ENCODE results near the gene ELP4. TPM values are rescaled to one million over a fixed set of nuclear protein-coding genes. Genes with fewer than 3 reads are reported as not detected.

ELP4 gene
- total RNA-seq, 5 donors from 2014 or later (not counting 1 experiment from before 2014, with no cell fraction given), result 15.9 to 22.2 (median 17.2) TPM

DNA sequence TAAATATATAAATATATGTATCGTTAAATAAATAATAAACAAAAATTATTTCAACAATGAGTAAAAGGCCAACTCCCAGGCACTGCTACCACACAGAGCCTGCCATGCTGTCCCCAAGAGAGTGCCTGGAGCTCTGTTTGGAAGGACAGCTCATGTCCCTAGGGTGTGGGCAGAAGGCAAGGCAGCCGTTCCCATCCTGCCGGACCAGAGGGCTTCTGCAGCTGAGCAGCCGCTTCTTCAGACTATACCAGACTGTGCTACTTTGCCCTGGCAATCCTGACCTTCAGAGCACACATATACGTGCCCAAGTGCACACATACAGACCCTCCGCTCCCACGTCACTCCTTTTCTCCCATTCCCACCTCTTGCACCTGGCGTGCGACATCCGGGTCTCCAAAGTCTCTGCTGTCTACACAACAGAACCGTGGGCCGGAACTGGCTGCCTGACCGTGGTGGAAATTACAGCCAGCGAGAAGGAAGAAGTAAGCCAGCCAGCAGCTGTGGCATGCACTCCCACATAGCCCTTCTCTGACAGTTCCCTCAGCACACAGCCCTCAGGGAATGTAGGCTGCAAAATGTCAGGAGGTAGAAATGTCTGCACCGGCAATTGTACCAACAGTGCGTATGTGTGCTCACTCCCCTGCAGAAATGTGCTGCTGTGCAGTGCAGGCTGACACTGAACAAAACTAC, 277.6 kb downstream of the ELP4 start:
- ChIA-PET CTCF (no interaction called here), POLR2A (no interaction called here)
- no peaks in the 10 kb centered on the region for H3K9me3 ChIP-seq
- no peak overlapping the region for H3K27ac ChIP-seq (ENCODE audit: low read length)
- H3K27me3 Mint-ChIP-seq, result peaks cover 6 to 10% of the 10 kb centered on the region in 2 donors
- no peak overlapping the region for H3K27ac Mint-ChIP-seq
- H3K4me3 Mint-ChIP-seq, result no peak overlapping the region
- no peaks in the 10 kb centered on the region for H3K4me1 Mint-ChIP-seq
- H3K4me3 ChIP-seq (ENCODE audit: control insufficient read depth in 1 of 2, extremely low read depth in 1 of 2, low read length in 1 of 2), result no peak overlapping the region
- H3K36me3 Mint-ChIP-seq, result peaks cover 28% of the 10 kb centered on the region
- DNase-seq (no peak), ATAC-seq (replicated peaks in 1 of 4) (no peak)
- H3K36me3 ChIP-seq (ENCODE audit: control insufficient read depth in 2 of 2, extremely low read depth in 1 of 2, insufficient read depth in 1 of 2, low read length in 1 of 2), result no peaks in the 10 kb centered on the region
- no peaks in the 10 kb centered on the region for H3K9me3 Mint-ChIP-seq
- peaks cover 3% of the 10 kb centered on the region in 2 experiments for H3K27me3 ChIP-seq (replicated peaks in 1 of 2; ENCODE audit: control insufficient read depth in 2 of 2, extremely low read depth in 1 of 2, insufficient read depth in 2 of 2, low read length in 1 of 2)
- WGBS (ENCODE audit: insufficient coverage), result 97% methylated on average over 11 of the region's 16 CpGs
- no peaks in the 10 kb centered on the region for H3K4me1 ChIP-seq (ENCODE audit: control insufficient read depth in 1 of 2, extremely low read depth in 1 of 2, insufficient read depth in 2 of 2, low read length in 2 of 2)

DNA sequence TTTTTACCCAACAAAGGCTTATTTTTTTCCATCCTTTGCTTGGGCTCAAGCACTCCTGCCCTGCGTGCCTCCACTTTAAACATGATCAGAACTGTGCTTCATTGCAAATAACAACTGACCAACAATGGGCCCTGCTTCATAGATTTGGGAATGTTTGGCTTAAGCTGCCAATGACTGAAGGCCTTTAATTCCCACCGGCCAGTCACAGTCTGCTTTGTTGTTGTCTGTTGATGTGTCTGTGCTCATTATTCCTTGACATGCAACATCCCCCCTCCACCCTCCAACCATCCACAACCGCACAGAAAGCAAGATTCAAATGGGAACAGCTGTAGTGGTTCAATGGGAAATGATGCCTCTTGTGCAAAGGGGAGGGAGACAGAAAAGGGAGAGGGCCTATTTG, 278.5 kb downstream of the ELP4 start:
- DNase-seq, result no peak
- Mint-ChIP-seq H3K9me3 (no peaks in the 10 kb centered on the region), H3K4me3 (no peak overlapping the region), H3K36me3 (peaks cover 19% of the 10 kb centered on the region), H3K27me3 (peaks cover 11 to 18% of the 10 kb centered on the region in 2 donors), H3K4me1 (no peaks in the 10 kb centered on the region), H3K27ac (no peak overlapping the region)
- H3K27me3 ChIP-seq (replicated peaks in 1 of 2; ENCODE audit: control insufficient read depth in 2 of 2, extremely low read depth in 1 of 2, insufficient read depth in 2 of 2, low read length in 1 of 2), result peaks cover 3% of the 10 kb centered on the region in 2 experiments
- POLR2A ChIA-PET, result no interaction called here
- no peak overlapping the region for H3K4me3 ChIP-seq (ENCODE audit: control insufficient read depth in 1 of 2, extremely low read depth in 1 of 2, low read length in 1 of 2)
- no peak overlapping the region for H3K27ac ChIP-seq (ENCODE audit: low read length)
- no peak for ATAC-seq (replicated peaks in 1 of 4)
- H3K4me1 ChIP-seq (ENCODE audit: control insufficient read depth in 1 of 2, extremely low read depth in 1 of 2, insufficient read depth in 2 of 2, low read length in 2 of 2), result no peaks in the 10 kb centered on the region
- no CpG with 5 or more reads among the region's 3 CpGs for WGBS (ENCODE audit: insufficient coverage)
- CTCF ChIA-PET, result no interaction called here
- no peaks in the 10 kb centered on the region for H3K36me3 ChIP-seq (ENCODE audit: control insufficient read depth in 2 of 2, extremely low read depth in 1 of 2, insufficient read depth in 1 of 2, low read length in 1 of 2)
- H3K9me3 ChIP-seq, result no peaks in the 10 kb centered on the region

DNA sequence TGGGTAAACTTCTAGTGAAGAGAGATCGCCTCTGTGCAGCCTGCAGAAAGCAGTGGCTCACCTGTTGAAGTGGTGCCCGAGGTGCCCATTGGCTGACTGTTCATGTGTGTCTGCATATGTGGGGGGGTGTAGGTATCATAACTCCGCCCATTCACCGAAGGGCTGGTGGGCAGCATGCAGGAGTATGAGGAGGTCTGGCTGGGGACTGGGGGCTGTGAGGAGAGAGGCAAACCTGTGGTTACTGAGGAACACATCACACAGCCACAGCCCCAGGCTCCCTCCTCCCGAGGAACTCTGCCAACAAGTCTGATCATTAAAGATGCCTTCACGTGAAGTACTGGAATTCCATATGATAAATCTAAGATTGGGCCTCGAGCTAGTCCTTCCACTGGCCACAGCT, 281.1 kb downstream of the ELP4 start:
- no peak overlapping the region for H3K4me3 ChIP-seq (ENCODE audit: control insufficient read depth in 1 of 2, extremely low read depth in 1 of 2, low read length in 1 of 2)
- peaks cover 3 to 8% of the 10 kb centered on the region in 2 experiments for H3K27me3 ChIP-seq (replicated peaks in 1 of 2; ENCODE audit: control insufficient read depth in 2 of 2, extremely low read depth in 1 of 2, insufficient read depth in 2 of 2, low read length in 1 of 2)
- no peaks in the 10 kb centered on the region for H3K36me3 ChIP-seq (ENCODE audit: control insufficient read depth in 2 of 2, extremely low read depth in 1 of 2, insufficient read depth in 1 of 2, low read length in 1 of 2)
- H3K9me3 Mint-ChIP-seq, result no peaks in the 10 kb centered on the region
- DNase-seq (no peak), ATAC-seq (replicated peaks in 1 of 4) (no peak)
- no peaks in the 10 kb centered on the region for H3K4me1 Mint-ChIP-seq
- no peak overlapping the region for H3K27ac Mint-ChIP-seq
- CTCF ChIA-PET, result no interaction called here
- no peak overlapping the region for H3K27ac ChIP-seq (ENCODE audit: low read length)
- no peak overlapping the region for H3K4me3 Mint-ChIP-seq
- peaks cover 26 to 39% of the 10 kb centered on the region in 2 donors for H3K27me3 Mint-ChIP-seq
- 86% methylated on average over 5 of the region's 7 CpGs for WGBS (ENCODE audit: insufficient coverage)
- POLR2A ChIA-PET, result no interaction called here
- H3K4me1 ChIP-seq (ENCODE audit: control insufficient read depth in 1 of 2, extremely low read depth in 1 of 2, insufficient read depth in 2 of 2, low read length in 2 of 2), result no peaks in the 10 kb centered on the region
- H3K36me3 Mint-ChIP-seq, result peaks cover 14% of the 10 kb centered on the region
- no peaks in the 10 kb centered on the region for H3K9me3 ChIP-seq

DNA sequence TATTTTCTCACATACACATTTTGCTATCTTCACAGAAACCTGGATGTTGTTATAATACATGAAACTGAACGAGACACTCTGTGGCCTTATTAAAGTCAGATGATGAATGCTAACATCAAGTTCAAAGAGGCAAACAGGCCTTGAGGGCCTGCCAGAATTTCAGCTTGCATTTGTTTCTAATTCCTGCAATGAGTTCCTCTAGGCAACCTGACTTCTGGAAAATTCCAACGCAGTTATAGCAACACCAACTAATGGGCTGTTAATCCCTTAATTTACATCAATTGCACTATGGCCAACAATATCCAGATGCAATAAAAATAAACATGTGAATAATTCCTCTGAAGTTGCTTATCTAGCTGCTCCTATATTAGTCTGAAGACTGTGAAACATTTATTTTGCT, 282.5 kb downstream of the ELP4 start:
- H3K27me3 Mint-ChIP-seq, result peaks cover 39 to 52% of the 10 kb centered on the region in 2 donors
- Histone ChIP-seq H3K36me3 (ENCODE audit: control insufficient read depth in 2 of 2, extremely low read depth in 1 of 2, insufficient read depth in 1 of 2, low read length in 1 of 2) (no peaks in the 10 kb centered on the region), H3K4me1 (ENCODE audit: control insufficient read depth in 1 of 2, extremely low read depth in 1 of 2, insufficient read depth in 2 of 2, low read length in 2 of 2) (no peaks in the 10 kb centered on the region), H3K27ac (ENCODE audit: low read length) (no peak overlapping the region), H3K9me3 (no peaks in the 10 kb centered on the region), H3K4me3 (ENCODE audit: control insufficient read depth in 1 of 2, extremely low read depth in 1 of 2, low read length in 1 of 2) (no peak overlapping the region), H3K27me3 (replicated peaks in 1 of 2; ENCODE audit: control insufficient read depth in 2 of 2, extremely low read depth in 1 of 2, insufficient read depth in 2 of 2, low read length in 1 of 2) (peaks cover 5 to 21% of the 10 kb centered on the region in 2 experiments)
- no peaks in the 10 kb centered on the region for H3K9me3 Mint-ChIP-seq
- POLR2A ChIA-PET, result no interaction called here
- H3K27ac Mint-ChIP-seq, result no peak overlapping the region
- peaks cover 7% of the 10 kb centered on the region for H3K36me3 Mint-ChIP-seq
- DNase-seq, result no peak
- ATAC-seq (replicated peaks in 1 of 4), result no peak
- H3K4me3 Mint-ChIP-seq, result no peak overlapping the region
- WGBS (ENCODE audit: insufficient coverage), result 90% methylated on average over 2 of the region's 2 CpGs
- CTCF ChIA-PET, result no interaction called here
- peaks cover 0 to 3% (median under 1%) of the 10 kb centered on the region in 3 donors for H3K4me1 Mint-ChIP-seq

GRCh38 chr11:31792456-31792855, 282.9 kb downstream of the ELP4 start:
- peaks cover 5 to 25% of the 10 kb centered on the region in 2 experiments for H3K27me3 ChIP-seq (replicated peaks in 1 of 2; ENCODE audit: control insufficient read depth in 2 of 2, extremely low read depth in 1 of 2, insufficient read depth in 2 of 2, low read length in 1 of 2)
- DNase-seq (no peak), ATAC-seq (replicated peaks in 1 of 4) (no peak)
- no peak overlapping the region for H3K4me3 Mint-ChIP-seq
- H3K9me3 Mint-ChIP-seq, result no peaks in the 10 kb centered on the region
- H3K4me1 Mint-ChIP-seq, result peaks cover 2 to 6% (median 5%) of the 10 kb centered on the region in 3 donors
- no peak overlapping the region for H3K27ac ChIP-seq (ENCODE audit: low read length)
- ChIA-PET POLR2A (no interaction called here), CTCF (no interaction called here)
- no peak overlapping the region for H3K27ac Mint-ChIP-seq
- H3K36me3 ChIP-seq (ENCODE audit: control insufficient read depth in 2 of 2, extremely low read depth in 1 of 2, insufficient read depth in 1 of 2, low read length in 1 of 2), result no peaks in the 10 kb centered on the region
- H3K27me3 Mint-ChIP-seq, result peaks cover 42 to 56% of the 10 kb centered on the region in 2 donors
- no peaks in the 10 kb centered on the region for H3K9me3 ChIP-seq
- peaks cover 0 to under 1% of the 10 kb centered on the region in 2 experiments for H3K4me1 ChIP-seq (ENCODE audit: control insufficient read depth in 1 of 2, extremely low read depth in 1 of 2, insufficient read depth in 2 of 2, low read length in 2 of 2)
- peaks cover 5% of the 10 kb centered on the region for H3K36me3 Mint-ChIP-seq
- WGBS (ENCODE audit: insufficient coverage), result 100% methylated on average over 1 of the region's 2 CpGs
- no peak overlapping the region for H3K4me3 ChIP-seq (ENCODE audit: control insufficient read depth in 1 of 2, extremely low read depth in 1 of 2, low read length in 1 of 2)

DNA sequence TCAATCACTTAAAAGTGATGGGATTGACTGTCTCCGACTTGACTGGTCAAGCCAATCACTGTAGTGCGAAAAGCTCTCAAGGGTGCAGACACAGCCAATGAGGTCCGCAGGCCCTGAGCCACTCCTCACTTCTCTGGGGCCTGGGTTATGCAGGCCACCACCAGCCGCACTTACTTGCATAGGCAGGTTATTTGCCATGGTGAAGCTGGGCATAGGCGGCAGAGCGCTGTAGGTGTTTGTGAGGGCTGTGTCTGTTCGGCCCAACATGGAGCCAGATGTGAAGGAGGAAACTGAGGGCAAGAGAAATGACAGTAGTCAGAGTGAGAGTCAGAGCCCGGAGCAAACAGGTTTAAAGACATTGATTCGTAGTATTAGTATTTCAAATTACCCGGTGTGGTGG, 283.7 kb downstream of the ELP4 start:
- 94% methylated on average over 9 of the region's 10 CpGs for WGBS (ENCODE audit: insufficient coverage)
- DNase-seq (no peak), ATAC-seq (replicated peaks in 1 of 4) (no peak)
- H3K27me3 ChIP-seq (replicated peaks in 1 of 2; ENCODE audit: control insufficient read depth in 2 of 2, extremely low read depth in 1 of 2, insufficient read depth in 2 of 2, low read length in 1 of 2), result peaks cover 5 to 33% of the 10 kb centered on the region in 2 experiments
- H3K4me3 ChIP-seq (ENCODE audit: control insufficient read depth in 1 of 2, extremely low read depth in 1 of 2, low read length in 1 of 2), result no peak overlapping the region
- H3K9me3 ChIP-seq, result no peaks in the 10 kb centered on the region
- no peak overlapping the region for H3K27ac ChIP-seq (ENCODE audit: low read length)
- no peak overlapping the region for H3K27ac Mint-ChIP-seq
- ChIA-PET POLR2A (no interaction called here), CTCF (no interaction called here)
- no peak overlapping the region for H3K4me3 Mint-ChIP-seq
- no peaks in the 10 kb centered on the region for H3K9me3 Mint-ChIP-seq
- H3K36me3 Mint-ChIP-seq, result peaks cover 2% of the 10 kb centered on the region
- H3K27me3 Mint-ChIP-seq, result peaks cover 47 to 61% of the 10 kb centered on the region in 2 donors
- peaks cover 5 to 10% (median 10%) of the 10 kb centered on the region in 3 donors for H3K4me1 Mint-ChIP-seq
- H3K36me3 ChIP-seq (ENCODE audit: control insufficient read depth in 2 of 2, extremely low read depth in 1 of 2, insufficient read depth in 1 of 2, low read length in 1 of 2), result no peaks in the 10 kb centered on the region
- peaks cover 0 to 6% of the 10 kb centered on the region in 2 experiments for H3K4me1 ChIP-seq (ENCODE audit: control insufficient read depth in 1 of 2, extremely low read depth in 1 of 2, insufficient read depth in 2 of 2, low read length in 2 of 2)

All from T-cell (primary cell).